Measurements from ENCODE around the gene ZNF540.
"Not testable (repeated sequence)": the region's sequence is repeated elsewhere in the genome, so short reads cannot be mapped to it uniquely, and the experiment has no call there.

ZNF540 gene

GRCh38 chr19:37655689-37656371 is 61.2 kb downstream of the ZNF540 start:
- Histone ChIP-seq H3K9ac (peak overlapping the region; percentile 25; the same call in 1 of the 2 replicates), H3K27me3 (ENCODE audit: insufficient read depth, low read depth) (no peaks in the 10 kb centered on the region), H3K4me1 (ENCODE audit: low read depth, poor library complexity, severe bottlenecking) (peaks cover 3% of the 10 kb centered on the region), H3K4me2 (peak overlapping the region; percentile 29), H3K79me2 (ENCODE audit: insufficient read depth, low read depth) (no peaks in the 10 kb centered on the region), H4K20me1 (ENCODE audit: insufficient read depth) (no peaks in the 10 kb centered on the region), H3K36me3 (ENCODE audit: insufficient read depth) (no peaks in the 10 kb centered on the region), H3K27ac (peak overlapping the region; percentile 43; the same call in 1 of the 2 replicates), H3K4me3 (IDR thresholded peaks at IDR 0.05; ENCODE audit: insufficient read depth, low read depth, low read length) (no peak overlapping the region), H2AFZ (ENCODE audit: low read depth) (peak overlapping the region; percentile 54)
- TF ChIP-seq CTCF (conservative IDR thresholded peaks at IDR 0.05; ENCODE audit: low read depth, low read length): no peak

GRCh38 chr19:37657157-37657556 is 62.5 kb downstream of the ZNF540 start:
- not testable (repeated sequence) for H4K20me1 ChIP-seq (ENCODE audit: insufficient read depth); H3K4me1 ChIP-seq (ENCODE audit: low read depth, poor library complexity, severe bottlenecking); H3K27me3 ChIP-seq (ENCODE audit: insufficient read depth, low read depth); H3K79me2 ChIP-seq (ENCODE audit: insufficient read depth, low read depth); H2AFZ ChIP-seq (ENCODE audit: low read depth); H3K4me3 ChIP-seq (IDR thresholded peaks at IDR 0.05; ENCODE audit: insufficient read depth, low read depth, low read length); H3K36me3 ChIP-seq (ENCODE audit: insufficient read depth); H3K27ac ChIP-seq; H3K9ac ChIP-seq; H3K4me2 ChIP-seq
